Suprapubic skin (tissue), 4 donors: ENCODE measurements around the gene PPP2R2D.

Experiments used
- CTCF ChIP-seq, 2 donors: fragments of 200-600 bp in 1 of 2; fragments of 450-650 bp in 1 of 2; sonication (generic) in 1 of 2; IDR thresholded peaks; one replicate each; pipeline ENCODE4 v1.5.1; 2016 to 2019; ENCODE audit warnings: antibody characterized with exemption in 2 of 2, mild to moderate bottlenecking in 1 of 2, moderate library complexity in 1 of 2
- EP300 ChIP-seq: sonication (generic); formaldehyde crosslinking; IDR thresholded peaks from one replicate; pipeline ENCODE4 v1.6.1; 2017; ENCODE audit warnings: antibody characterized with exemption
- POLR2A ChIP-seq, 2 donors: fragments of 450-650 bp; IDR thresholded peaks; one replicate each; pipeline ENCODE4 v1.6.1; 2017; ENCODE audit warnings: antibody characterized with exemption in 2 of 2, mild to moderate bottlenecking in 2 of 2, moderate library complexity in 2 of 2
- POLR2AphosphoS5 ChIP-seq, 3 donors: sonication (generic); formaldehyde crosslinking; IDR thresholded peaks; one replicate each; pipeline ENCODE4 v1.6.1; 2017; ENCODE audit warnings: antibody characterized with exemption in 3 of 3

GRCh38 chr10:131855461-131856401 lies 45.1 kb upstream of the PPP2R2D start:
- TF ChIP-seq POLR2A (IDR thresholded peaks at IDR 0.05) = no peak
- no peak for TF ChIP-seq POLR2AphosphoS5 (IDR thresholded peaks at IDR 0.05)
- no peak for TF ChIP-seq CTCF (IDR thresholded peaks at IDR 0.05)
- TF ChIP-seq EP300 = no peak
